ENCODE measurements around the gene R3HDM2. TPM values are rescaled to one million over a fixed set of nuclear protein-coding genes. Genes with fewer than 3 reads are reported as not detected.

Gene R3HDM2
- total RNA-seq, 1 experiment from 2014 or later = 45.4 TPM

GRCh38 chr12:57208631-57209282 is 222.1 kb downstream of the R3HDM2 start:
- Histone ChIP-seq H3K4me3 (replicated peaks in 1 of 2; ENCODE audit: low read depth in 1 of 2, low read length in 2 of 2) (no peak overlapping the region), H3K9me2 (ENCODE audit: insufficient read depth) (no peaks in the 10 kb centered on the region), H3K27ac (ENCODE audit: low read depth, low read length) (no peak overlapping the region), H3K9me3 (ENCODE audit: control insufficient read depth in 1 of 2, insufficient read depth in 1 of 2, low read depth in 1 of 2, low read length in 2 of 2) (no peaks in the 10 kb centered on the region), H3K79me2 (ENCODE audit: insufficient read depth, low read length) (no peaks in the 10 kb centered on the region), H3K4me2 (ENCODE audit: low read length) (no peak overlapping the region), H3K27me3 (ENCODE audit: insufficient read depth, low read length) (no peaks in the 10 kb centered on the region), H4K20me1 (ENCODE audit: insufficient read depth) (no peaks in the 10 kb centered on the region), H3K36me3 (ENCODE audit: control insufficient read depth in 1 of 2, insufficient read depth in 2 of 2, low read length in 2 of 2) (no peaks in the 10 kb centered on the region), H3K4me1 (ENCODE audit: control insufficient read depth in 1 of 2, insufficient read depth in 2 of 2, low read length in 2 of 2) (peaks cover 7 to 9% of the 10 kb centered on the region in 2 experiments), H2AFZ (ENCODE audit: low read depth, low read length, poor library complexity, severe bottlenecking) (no peak overlapping the region), H3K9ac (ENCODE audit: low read length) (no peak overlapping the region)
- intact Hi-C loops (cut with micrococcal nuclease) = no loop called here
- POLR2A ChIA-PET = no interaction called here
- CTCF ChIA-PET = no interaction called here
- DNase-seq (ENCODE audit: low read depth, low spot score) (no peak), ATAC-seq (no peak)
- RAD21 ChIA-PET (ENCODE audit: low non-redundant PET in 1 of 2, low total read pairs in 2 of 2, uncharacterized antibody in 2 of 2, unreplicated experiment in 2 of 2) = no interaction called here
- BruUV-seq (replicated peaks) = no TSS peak
- no peak for TF ChIP-seq POLR2A (IDR thresholded peaks at IDR 0.05; ENCODE audit: borderline replicate concordance, extremely low read depth, insufficient read depth, insufficient read length)
- no peak for TF ChIP-seq EZH2 (IDR thresholded peaks at IDR 0.05)
- TF ChIP-seq ZFX (IDR thresholded peaks at IDR 0.05) = no peak

DNA sequence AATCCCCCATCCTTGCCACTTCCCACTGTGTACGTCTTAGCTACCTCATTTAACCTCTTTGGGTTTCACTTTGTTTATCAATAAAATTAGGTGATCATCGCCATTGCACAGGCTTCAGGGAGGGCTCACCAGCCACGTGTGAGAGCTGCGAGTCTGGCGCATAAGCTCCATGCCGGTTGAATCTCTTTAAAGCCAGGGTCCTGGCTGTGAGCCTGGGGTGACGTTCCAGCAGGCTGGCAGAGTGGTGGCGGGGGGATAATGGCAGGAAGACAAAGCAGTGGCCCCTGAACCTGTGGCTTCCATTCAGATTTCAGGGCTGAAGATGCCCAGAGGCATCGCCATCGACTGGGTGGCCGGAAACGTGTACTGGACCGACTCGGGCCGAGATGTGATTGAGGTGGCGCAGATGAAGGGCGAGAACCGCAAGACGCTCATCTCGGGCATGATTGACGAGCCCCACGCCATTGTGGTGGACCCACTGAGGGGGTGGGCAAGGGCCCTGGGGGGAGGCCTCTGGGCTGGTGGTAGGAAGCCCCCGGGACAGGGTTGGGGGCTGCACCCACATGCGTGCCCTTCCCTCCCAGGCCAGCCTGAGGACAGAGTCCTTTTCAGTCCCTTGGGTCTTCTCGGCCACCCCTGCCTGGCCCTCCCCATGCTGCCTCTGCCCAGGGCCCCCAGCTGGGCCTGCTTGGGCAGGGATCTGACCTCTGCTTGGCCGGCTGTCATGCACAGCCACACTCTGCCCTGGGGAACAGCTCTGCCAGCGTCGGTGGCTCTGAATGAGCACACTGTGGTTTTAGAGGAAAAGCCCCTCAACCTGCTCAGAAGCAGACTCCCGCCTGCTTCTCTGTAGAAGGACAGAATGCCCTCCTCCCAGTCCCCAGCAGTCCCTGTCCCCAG is 222.9 kb downstream of the R3HDM2 start:
- no peaks in the 10 kb centered on the region for H3K27me3 ChIP-seq (ENCODE audit: insufficient read depth, low read length)
- no peaks in the 10 kb centered on the region for H3K79me2 ChIP-seq (ENCODE audit: insufficient read depth, low read length)
- peaks cover 1 to 3% of the 10 kb centered on the region in 2 experiments; a peak in 3 of 4 replicates for H3K4me1 ChIP-seq (ENCODE audit: control insufficient read depth in 1 of 2, insufficient read depth in 2 of 2, low read length in 2 of 2)
- intact Hi-C loops (cut with micrococcal nuclease) = no loop called here
- no peak overlapping the region for H3K4me2 ChIP-seq (ENCODE audit: low read length)
- no peaks in the 10 kb centered on the region for H4K20me1 ChIP-seq (ENCODE audit: insufficient read depth)
- no peak overlapping the region for H3K27ac ChIP-seq (ENCODE audit: low read depth, low read length)
- no peak overlapping the region for H3K9ac ChIP-seq (ENCODE audit: low read length)
- no peak overlapping the region for H2AFZ ChIP-seq (ENCODE audit: low read depth, low read length, poor library complexity, severe bottlenecking)
- H3K9me3 ChIP-seq (ENCODE audit: control insufficient read depth in 1 of 2, insufficient read depth in 1 of 2, low read depth in 1 of 2, low read length in 2 of 2) = no peaks in the 10 kb centered on the region
- ATAC-seq = no peak
- TF ChIP-seq EZH2 (IDR thresholded peaks at IDR 0.05) (no peak), CEBPB (IDR thresholded peaks at IDR 0.05; ENCODE audit: low read depth) (no peak), ZBTB33 (IDR thresholded peaks at IDR 0.05; ENCODE audit: extremely low read depth, insufficient replicate concordance, low read length) (no peak), POLR2A (IDR thresholded peaks at IDR 0.05; ENCODE audit: borderline replicate concordance, extremely low read depth, insufficient read depth, insufficient read length) (no peak), ATF3 (IDR thresholded peaks at IDR 0.05) (no peak), CBX3 (IDR thresholded peaks at IDR 0.05; ENCODE audit: low read depth) (no peak), ZFX (IDR thresholded peaks at IDR 0.05) (no peak), JUND (IDR thresholded peaks at IDR 0.05) (no peak), SP1 (IDR thresholded peaks at IDR 0.05; ENCODE audit: low read depth) (no peak), SIN3A (IDR thresholded peaks at IDR 0.05; ENCODE audit: low read depth) (no peak)
- TF ChIP-seq, protein P1, sequence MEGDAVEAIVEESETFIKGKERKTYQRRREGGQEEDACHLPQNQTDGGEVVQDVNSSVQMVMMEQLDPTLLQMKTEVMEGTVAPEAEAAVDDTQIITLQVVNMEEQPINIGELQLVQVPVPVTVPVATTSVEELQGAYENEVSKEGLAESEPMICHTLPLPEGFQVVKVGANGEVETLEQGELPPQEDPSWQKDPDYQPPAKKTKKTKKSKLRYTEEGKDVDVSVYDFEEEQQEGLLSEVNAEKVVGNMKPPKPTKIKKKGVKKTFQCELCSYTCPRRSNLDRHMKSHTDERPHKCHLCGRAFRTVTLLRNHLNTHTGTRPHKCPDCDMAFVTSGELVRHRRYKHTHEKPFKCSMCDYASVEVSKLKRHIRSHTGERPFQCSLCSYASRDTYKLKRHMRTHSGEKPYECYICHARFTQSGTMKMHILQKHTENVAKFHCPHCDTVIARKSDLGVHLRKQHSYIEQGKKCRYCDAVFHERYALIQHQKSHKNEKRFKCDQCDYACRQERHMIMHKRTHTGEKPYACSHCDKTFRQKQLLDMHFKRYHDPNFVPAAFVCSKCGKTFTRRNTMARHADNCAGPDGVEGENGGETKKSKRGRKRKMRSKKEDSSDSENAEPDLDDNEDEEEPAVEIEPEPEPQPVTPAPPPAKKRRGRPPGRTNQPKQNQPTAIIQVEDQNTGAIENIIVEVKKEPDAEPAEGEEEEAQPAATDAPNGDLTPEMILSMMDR (IDR thresholded peaks at IDR 0.05 in 2 of 3, conservative IDR thresholded peaks at IDR 0.05 in 1 of 3; ENCODE audit: borderline replicate concordance in 1 of 3, insufficient read depth in 1 of 3, low read depth in 2 of 3, low read length in 2 of 3) = no peak
- RAD21 ChIA-PET (ENCODE audit: low non-redundant PET in 1 of 2, low total read pairs in 2 of 2, uncharacterized antibody in 2 of 2, unreplicated experiment in 2 of 2) = no interaction called here
- CTCF ChIA-PET = no interaction called here
- BruUV-seq (replicated peaks) = no TSS peak
- no peaks in the 10 kb centered on the region for H3K9me2 ChIP-seq (ENCODE audit: insufficient read depth)
- no peaks in the 10 kb centered on the region for H3K36me3 ChIP-seq (ENCODE audit: control insufficient read depth in 1 of 2, insufficient read depth in 2 of 2, low read length in 2 of 2)
- no peak for DNase-seq (ENCODE audit: low read depth, low spot score)
- POLR2A ChIA-PET = no interaction called here
- H3K4me3 ChIP-seq (replicated peaks in 1 of 2; ENCODE audit: low read depth in 1 of 2, low read length in 2 of 2) = no peak overlapping the region

Measured in HCT116 (cell line).